GM21515 (cell line): ENCODE data around the gene DMRTB1.

Experiments
- ATAC-seq: cut with Tn5 transposase; IDR thresholded peaks from one replicate; pipeline ENCODE4 v1.9.1; 2021; ENCODE audit not compliant: unreplicated experiment

Gene DMRTB1

DNA sequence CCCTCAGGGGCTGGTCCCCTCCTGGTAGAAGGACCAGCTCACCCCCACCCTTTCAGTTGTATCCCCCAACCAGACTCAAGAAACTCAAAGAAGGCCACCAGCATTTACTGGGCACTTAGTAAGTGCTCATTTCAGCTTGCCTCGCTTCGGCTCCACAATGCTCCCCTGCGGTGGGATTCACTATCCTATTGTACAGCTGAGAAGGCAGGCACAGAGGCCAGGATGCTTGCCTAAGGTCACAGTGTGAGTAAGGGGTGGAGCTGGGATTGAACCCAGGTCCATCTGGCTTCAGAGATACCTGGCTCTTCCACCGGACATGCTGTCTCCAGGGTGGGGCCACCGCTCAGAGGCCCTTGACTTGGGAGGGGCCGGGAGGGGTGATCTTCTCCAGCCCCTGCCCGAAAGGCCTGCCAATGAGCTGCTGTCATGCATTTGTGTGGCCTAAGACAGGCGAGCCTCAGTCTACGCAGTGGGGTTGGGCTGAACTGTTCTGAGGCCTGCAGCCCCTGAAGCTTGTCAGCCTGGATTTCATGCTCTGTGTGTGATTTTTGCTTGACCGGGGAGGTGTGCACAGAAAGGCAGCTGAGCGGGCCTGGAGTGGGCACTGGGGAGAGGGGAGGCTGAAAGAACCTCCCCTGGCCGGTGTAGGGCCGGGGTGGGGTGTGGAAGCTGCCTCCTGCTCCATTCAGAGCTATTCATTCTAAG is 48.1 kb downstream of the DMRTB1 start:
- ATAC-seq = no peak

DNA sequence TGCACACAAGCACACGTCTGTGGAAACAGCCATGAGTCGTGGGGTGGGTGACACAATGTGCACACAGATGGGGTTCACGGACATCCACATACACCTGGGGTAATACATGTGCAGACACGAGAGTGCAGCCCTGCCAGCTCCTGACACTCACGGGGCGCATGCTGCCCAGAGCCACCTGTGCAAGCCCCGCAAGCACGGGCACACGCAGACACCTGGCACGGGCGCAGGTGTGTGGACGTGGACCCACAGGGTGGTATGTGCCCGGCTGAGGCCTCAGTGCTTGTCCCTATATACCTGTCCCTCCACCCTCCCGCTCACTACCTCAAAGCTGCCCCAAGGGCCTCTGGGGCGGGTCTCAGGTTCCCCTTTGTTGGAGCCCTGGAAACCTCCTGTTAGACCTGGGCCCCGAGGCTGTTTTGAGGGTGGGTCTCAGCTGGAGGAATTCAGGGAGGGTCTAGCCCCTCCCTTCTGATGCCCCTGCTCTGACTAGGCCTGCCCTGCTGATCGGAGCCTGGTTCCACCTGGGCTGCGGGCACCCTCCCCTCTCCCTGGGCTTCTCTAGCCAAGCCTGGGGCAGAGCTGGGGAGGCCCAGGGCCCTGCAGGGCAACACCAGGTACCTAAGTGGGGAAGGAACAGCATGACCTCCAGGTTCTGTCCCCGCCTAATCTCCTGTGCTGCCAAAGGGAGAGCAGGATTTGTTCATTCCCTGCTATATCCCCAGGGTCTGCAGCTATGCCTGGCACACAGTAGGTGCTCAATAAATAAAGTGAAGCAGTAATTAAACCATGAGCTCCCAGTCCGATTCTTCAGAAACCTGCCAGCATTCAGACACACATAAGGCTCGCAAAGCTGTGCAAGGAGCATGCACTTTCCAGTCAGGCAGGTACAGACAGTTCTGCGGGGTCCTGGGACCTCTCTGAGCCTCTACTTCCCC is 49.1 kb downstream of the DMRTB1 start:
- no peak for ATAC-seq

DNA sequence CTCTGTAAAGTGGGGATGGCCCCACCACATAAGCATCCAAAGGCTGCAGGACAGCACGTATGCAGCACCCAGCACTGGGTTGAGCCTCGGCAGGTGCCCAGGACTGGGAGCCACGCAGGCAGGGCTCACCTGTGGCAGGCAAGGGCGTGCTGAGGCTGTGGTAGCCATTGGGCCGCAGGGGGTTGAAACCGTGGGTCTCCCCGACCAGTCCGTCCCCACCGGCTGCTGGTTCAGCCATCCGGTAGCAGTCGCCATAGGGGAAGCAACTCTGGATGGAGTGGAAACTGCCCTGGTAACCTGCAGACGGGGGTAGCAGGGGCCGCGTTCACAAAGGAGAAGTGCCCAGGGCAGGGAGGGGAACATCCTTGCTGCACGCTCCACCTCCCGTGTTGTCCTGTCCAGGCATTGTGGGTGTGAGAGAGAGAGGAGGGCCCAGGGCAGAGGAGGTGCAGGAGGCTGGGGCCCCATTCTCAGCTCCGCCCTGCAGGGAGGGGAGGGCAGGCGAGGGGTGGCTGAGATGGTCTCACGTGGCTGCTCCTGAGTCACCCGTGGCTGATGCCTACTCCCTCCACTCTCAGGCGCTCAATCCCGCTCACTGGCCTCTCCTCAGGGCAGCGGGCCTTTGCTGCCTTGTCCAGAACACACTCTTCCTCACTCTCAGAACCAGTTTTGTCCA is 49.9 kb downstream of the DMRTB1 start:
- no peak for ATAC-seq

DNA sequence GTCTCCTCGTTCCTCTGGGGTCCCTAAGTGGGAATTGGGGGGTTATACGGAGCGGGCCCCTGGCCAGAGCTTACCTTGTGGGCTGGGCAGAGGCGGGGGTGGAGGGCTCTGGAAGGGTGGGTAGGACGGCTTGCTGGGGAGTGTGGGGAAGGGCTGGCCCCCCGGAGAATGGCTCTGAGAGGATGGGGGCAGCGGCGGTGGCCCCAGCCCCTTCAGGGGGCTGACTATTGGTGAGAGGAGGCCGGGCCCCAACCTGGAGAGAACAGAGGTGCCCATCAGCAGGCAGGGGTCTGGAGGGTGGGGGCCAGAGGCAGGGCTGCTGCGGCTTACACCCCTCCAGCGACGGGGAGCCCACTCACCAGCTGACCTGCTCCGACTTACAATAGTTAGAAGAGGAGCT is 50.6 kb downstream of the DMRTB1 start:
- ATAC-seq = no peak

DNA sequence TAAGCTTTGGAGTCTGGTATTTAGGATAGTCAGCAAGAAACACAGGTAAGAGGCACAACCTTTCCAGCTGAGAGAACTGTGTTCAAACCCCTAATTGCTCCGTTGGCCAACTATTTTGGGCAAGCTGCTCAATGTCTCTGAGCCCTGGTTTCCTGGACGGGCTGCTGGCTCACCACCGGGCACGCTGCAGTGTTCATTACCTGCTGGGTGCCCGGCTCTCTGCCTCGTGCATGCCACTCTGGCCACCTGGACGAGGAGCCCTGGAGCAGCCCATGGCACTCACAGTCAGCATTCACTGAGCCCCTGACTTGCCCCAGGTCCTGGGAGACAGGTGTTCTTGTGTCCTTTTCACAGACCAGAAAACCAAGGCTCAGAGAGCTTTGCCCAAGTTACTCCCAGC is 51.0 kb downstream of the DMRTB1 start:
- no peak for ATAC-seq

DNA sequence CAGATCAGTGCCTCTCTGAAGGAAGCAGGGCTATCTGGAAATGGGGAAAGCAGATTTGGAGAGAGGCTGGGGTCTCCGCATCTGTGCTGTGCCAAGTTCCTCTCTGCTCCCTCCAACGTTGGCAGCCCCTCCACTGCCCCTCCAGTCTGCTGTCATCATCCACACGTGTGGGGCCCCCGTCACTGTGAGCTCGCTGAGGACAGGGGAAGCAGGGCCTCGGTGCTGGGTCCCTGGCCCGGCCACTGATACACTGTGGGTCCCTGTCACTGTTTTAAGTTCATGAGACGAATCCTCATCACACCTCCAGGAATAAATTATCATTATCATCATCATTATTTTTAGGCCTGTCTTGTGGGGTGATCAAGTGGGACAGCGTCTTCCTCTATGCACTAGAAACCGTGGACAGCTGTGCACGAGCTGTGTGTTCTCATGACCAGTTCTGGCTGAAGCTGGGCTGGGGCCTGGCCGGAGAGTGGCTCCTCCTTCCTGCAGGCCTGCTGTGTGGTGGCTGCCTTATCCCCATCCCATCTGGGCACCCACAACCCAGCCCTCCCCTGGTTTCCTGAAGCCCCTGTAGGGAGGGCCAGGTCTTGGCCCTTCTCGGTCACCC is 52.2 kb downstream of the DMRTB1 start:
- ATAC-seq = no peak

DNA sequence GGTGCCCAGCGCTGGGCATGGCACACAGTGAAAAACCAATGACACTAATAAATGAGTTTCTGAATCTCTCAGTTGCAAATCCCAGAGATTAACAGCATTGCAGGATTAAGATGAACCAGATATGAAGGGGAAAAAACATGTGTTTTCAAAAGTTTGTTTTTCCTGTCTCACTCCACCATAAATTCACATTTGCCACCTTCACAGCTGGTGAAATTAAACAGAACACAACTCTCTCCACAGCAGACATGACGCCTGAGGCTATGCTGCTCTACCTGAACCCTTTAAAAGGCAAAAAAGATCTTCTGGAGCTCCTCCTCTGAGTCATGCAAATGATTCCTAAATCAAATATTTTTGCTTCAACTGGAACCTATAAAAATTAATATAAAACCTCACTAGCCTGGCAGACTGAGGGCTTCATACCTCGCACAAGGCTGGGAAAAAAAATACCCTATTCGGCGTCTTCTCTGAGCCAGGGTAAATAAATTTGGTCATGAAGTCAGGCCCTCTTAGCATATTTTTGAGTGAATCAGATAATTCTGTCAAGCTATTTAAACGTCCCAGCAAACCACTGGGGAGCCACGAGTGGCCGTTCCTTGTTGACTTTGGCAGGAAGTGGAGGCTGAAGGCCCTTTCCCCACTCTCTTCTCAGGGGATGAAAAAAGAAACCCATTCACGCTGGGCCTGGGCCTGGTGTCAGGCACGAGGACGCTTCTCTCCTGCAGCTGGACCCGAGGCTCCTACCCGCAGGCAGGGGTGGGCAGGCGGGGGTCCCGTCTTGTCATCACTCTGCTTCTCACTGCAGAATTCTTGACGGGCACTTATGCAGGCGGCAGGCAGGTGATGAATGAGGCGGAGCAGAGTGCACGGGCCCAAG is 53.0 kb downstream of the DMRTB1 start:
- no peak for ATAC-seq

DNA sequence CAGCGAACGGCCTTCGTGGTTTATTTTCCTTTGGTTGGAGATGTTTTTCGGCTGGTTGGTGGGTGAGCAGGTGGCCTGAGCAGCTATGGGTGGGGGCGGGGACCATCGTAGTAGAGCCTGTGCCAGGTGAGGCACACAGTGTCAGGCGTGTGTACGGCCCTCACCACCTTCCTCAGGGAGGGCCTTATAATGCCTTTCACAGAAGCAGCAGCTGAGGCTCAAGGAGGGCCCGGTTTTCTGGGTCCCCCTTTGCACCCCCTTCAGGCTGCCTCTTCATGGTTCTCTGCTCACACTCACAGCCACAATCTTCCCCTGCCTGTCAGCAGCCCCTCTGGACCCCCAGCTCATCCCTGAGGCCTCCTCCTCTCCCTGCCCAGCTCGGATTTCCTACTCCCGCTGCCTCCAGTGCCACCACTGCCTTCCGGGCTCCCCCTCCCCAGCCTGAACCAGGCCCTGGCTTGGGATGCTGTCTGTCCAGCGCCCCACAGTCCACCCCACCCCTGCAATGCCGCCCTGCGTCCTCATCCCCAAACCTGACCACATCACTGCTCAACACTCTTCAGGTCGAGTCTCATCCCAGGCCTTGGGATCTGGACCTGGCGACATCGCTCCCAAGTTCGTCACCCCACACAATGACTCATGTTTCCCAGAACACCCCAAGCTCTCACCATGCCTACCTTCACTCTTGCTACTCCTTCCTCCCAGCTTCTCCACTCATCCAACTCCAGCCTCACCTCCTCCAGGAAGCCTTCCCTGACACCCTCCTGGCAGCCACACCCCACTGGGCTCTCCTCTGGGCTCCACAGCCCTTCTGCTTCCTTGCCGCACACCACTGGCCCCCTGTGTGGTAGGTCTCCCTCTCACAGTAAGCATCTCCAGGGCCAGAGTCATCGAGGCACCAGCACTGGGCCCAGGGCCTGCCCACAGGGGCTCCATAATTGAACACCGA is 53.9 kb downstream of the DMRTB1 start:
- ATAC-seq = no peak

DNA sequence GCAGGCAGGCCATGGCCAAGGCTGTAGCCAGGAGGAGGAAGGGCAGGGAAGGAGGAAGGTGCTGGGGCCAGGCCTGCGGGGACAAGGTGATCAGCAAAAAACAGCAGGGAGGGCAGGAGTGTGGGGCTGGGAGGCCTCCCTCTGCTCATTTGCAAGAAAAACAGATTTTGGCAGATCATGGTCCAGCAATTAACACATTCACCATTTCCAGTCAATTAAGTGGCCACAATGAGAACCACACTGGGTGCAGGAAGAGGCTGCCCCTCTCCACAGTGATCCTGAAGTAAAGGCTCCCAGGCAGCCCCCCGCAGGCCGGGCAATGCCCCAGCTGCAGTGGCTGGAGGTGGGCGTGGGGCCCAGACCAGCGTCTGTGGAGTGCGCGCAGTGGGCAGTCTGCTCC is 54.6 kb downstream of the DMRTB1 start:
- ATAC-seq = no peak

DNA sequence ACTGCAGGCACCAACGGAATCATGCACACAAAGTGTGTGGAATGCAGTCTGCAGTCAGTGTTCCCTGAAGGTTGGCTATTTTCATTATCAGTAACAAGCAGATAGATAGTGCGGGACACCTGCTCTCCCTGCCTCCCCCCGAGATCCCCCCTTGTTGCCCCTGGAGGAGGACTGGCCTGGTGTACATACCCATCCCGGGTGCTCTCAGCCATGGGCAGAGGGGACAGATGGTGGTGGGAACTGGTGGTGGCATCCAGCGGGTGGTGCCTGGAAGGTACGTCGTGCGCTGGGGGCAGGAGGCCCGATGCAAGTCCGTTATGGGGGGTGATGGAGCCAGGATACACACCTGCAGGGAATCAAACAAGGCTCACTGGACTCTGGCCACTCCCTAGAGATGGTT is 55.2 kb downstream of the DMRTB1 start:
- ATAC-seq = no peak

DNA sequence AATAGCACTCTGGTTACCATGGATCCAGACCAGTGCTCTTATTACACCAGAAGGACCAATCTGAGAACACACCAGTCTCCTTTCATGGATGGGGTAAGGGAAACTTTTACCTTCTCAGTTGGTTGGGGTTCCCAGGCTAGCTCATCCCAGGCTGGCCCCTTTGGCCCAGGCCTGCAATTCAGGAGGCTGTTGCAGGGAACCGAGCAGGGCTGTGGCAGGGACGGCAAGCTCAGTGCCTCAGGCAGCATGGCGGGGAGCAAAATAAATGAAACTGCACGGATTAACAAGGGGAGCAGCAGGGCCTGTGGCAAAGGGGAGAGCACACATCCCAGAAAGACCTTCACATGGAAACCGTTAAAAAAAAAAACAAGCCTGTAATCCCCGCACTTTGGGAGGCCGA is 57.0 kb downstream of the DMRTB1 start:
- ATAC-seq = no peak
